GM18526 (cell line): ENCODE measurements around the gene NAV1.

ENCODE experiments used
- POLR2A ChIP-seq: IDR thresholded peaks from 3 replicates; pipeline ENCODE4 v1.6.1; 2011; ENCODE audit not compliant: insufficient read length; ENCODE audit errors: extremely low read depth

Gene NAV1

GRCh38 chr1:201561601-201562000 lies 22.7 kb downstream of the NAV1 start:
- no peak for TF ChIP-seq POLR2A

GRCh38 chr1:201562257-201562656 lies 23.3 kb downstream of the NAV1 start:
- TF ChIP-seq POLR2A: no peak

- no peak for TF ChIP-seq POLR2A
Observed at GRCh38 chr1:201562659-201563405, 23.9 kb downstream of the NAV1 start.

GRCh38 chr1:201563406-201563780 lies 24.5 kb downstream of the NAV1 start:
- TF ChIP-seq POLR2A: no peak

- no peak for TF ChIP-seq POLR2A
Observed at GRCh38 chr1:201563941-201564340, 25.0 kb downstream of the NAV1 start.

GRCh38 chr1:201565024-201565730 lies 26.2 kb downstream of the NAV1 start:
- TF ChIP-seq POLR2A: no peak

GRCh38 chr1:201565771-201566528 lies 27.0 kb downstream of the NAV1 start:
- TF ChIP-seq POLR2A: no peak

- no peak for TF ChIP-seq POLR2A
Observed at GRCh38 chr1:201566529-201566823, 27.5 kb downstream of the NAV1 start.

- TF ChIP-seq POLR2A: no peak
Observed at GRCh38 chr1:201566933-201567801, 28.2 kb downstream of the NAV1 start.

GRCh38 chr1:201568265-201568664 lies 29.3 kb downstream of the NAV1 start:
- no peak for TF ChIP-seq POLR2A

- no peak for TF ChIP-seq POLR2A
Observed at GRCh38 chr1:201568859-201569294, 29.9 kb downstream of the NAV1 start.

- TF ChIP-seq POLR2A: no peak
Observed at GRCh38 chr1:201570181-201570885, 31.4 kb downstream of the NAV1 start.

GRCh38 chr1:201570886-201571624 lies 32.1 kb downstream of the NAV1 start:
- no peak for TF ChIP-seq POLR2A

- TF ChIP-seq POLR2A: no peak
Observed at GRCh38 chr1:201573030-201573429, 34.1 kb downstream of the NAV1 start.
